K562 (cell line): ENCODE data around the gene MC4R. TPM values are rescaled to one million over a fixed set of nuclear protein-coding genes. Genes with fewer than 3 reads are reported as not detected.

Experiments used
- ATAC-seq: fragments of 200-7000 bp; cut with Tn5 transposase; 3 replicates; pipeline ENCODE4 v1.9.1; 2020; ENCODE audit warnings: moderate library complexity
- BruUV-seq: library from RNA; stranded (reverse); fragments of 400-500 nt; replicated peaks from 2 replicates; lab custom pipeline; 2021; lab: Mats Ljungman, UMichigan
- CTCF ChIA-PET: fragments of 300-600 bp; formaldehyde crosslinking; extraction: SDS; loops from one replicate; lab custom pipeline; 2021; ENCODE audit warnings: low intra/inter-chr PET ratio; lab: Yijun Ruan, JAX
- POLR2A ChIA-PET: fragments of 300-600, 350-650 bp; sonication (Branson Sonifier 250); formaldehyde crosslinking; extraction: SDS; loops from one replicate; lab custom pipeline; 2021; ENCODE audit warnings: antibody characterized with exemption, inconsistent platforms; lab: Yijun Ruan, JAX
- DNase-seq, 4 experiments: peaks; one replicate each; pipeline versions ENCODE4 v3.0.0 to v3.0.0-alpha.2; 2011 to 2018; ENCODE audit warnings: low spot score in 3 of 4, mixed read lengths in 3 of 4; ENCODE audit errors: extremely low read depth in 1 of 4
- FAIRE-seq: peaks from 2 replicates; lab custom pipeline; 2011; peaks lifted over from hg19 to GRCh38; lab: Jason Lieb, UNC
- H2AFZ ChIP-seq: 2 replicates; pipeline ENCODE4 v1.6.0; 2011; ENCODE audit warnings: low read depth, low read length, control low read depth, inconsistent platforms
- H3K27ac ChIP-seq: fragments of 200-600 bp; 3 replicates; pipeline ENCODE4 v1.8.0; 2011; ENCODE audit warnings: low read depth, mild to moderate bottlenecking, control low read depth, inconsistent platforms, low read length, moderate library complexity, mixed read lengths; ENCODE audit errors: extremely low read depth
- H3K27me3 ChIP-seq, 2 experiments: fragments of 300-600 bp in 1 of 2; 2 replicates in 1 of 2; 3 replicates in 1 of 2; pipeline versions ENCODE4 v1.6.0 to v1.8.0; 2011; ENCODE audit warnings: inconsistent platforms in 2 of 2, low read length in 2 of 2, mild to moderate bottlenecking in 1 of 2, mixed read lengths in 1 of 2, moderate library complexity in 1 of 2; ENCODE audit not compliant: control insufficient read depth in 2 of 2, insufficient read depth in 2 of 2
- H3K36me3 ChIP-seq: fragments of 300-600 bp; 3 replicates; pipeline ENCODE4 v1.8.0; 2011; ENCODE audit warnings: mild to moderate bottlenecking, low read length, inconsistent platforms; ENCODE audit not compliant: control insufficient read depth, insufficient read depth
- H3K4me1 ChIP-seq, 2 experiments: fragments of 200-600 bp in 1 of 2; replicated peaks in 1 of 2; 2 replicates in 1 of 2; 3 replicates in 1 of 2; pipeline versions ENCODE4 v1.5.1 to v1.8.0; 2011; ENCODE audit warnings: inconsistent platforms in 2 of 2, low read length in 2 of 2, mild to moderate bottlenecking in 1 of 2, mixed read lengths in 1 of 2, moderate library complexity in 1 of 2; ENCODE audit not compliant: control insufficient read depth in 2 of 2, insufficient read depth in 2 of 2
- H3K4me2 ChIP-seq: 2 replicates; pipeline ENCODE4 v1.6.1; 2011; ENCODE audit warnings: low read length, control low read depth, inconsistent platforms, mixed read lengths; ENCODE audit not compliant: insufficient read depth
- H3K4me3 ChIP-seq: fragments of 200-600 bp; sonication (generic), shearing (Covaris generic); 2 replicates; pipeline ENCODE4 v1.5.1; 2016; ENCODE audit warnings: control low read depth, inconsistent platforms
- H3K79me2 ChIP-seq: fragments of 200-600 bp; 3 replicates; pipeline ENCODE4 v1.8.0; 2011; ENCODE audit warnings: low read length, inconsistent platforms; ENCODE audit not compliant: control insufficient read depth, insufficient read depth
- H3K9ac ChIP-seq, 2 experiments: 2 replicates each; pipeline versions ENCODE4 v1.6.0 to v1.6.1; 2011; ENCODE audit warnings: low read depth in 2 of 2, low read length in 2 of 2, control low read depth in 1 of 2, inconsistent platforms in 1 of 2, mild to moderate bottlenecking in 1 of 2, mixed read lengths in 1 of 2; ENCODE audit not compliant: insufficient read depth in 1 of 2
- H3K9me1 ChIP-seq: one replicate; pipeline ENCODE4 v1.6.0; 2011; ENCODE audit warnings: inconsistent platforms, mild to moderate bottlenecking, low read length, moderate library complexity; ENCODE audit not compliant: control insufficient read depth, insufficient read depth
- H3K9me3 ChIP-seq: replicated peaks from 2 replicates; pipeline ENCODE4 v1.5.1; 2011; ENCODE audit warnings: low read depth, low read length, inconsistent platforms; ENCODE audit not compliant: control insufficient read depth, insufficient read depth
- H4K20me1 ChIP-seq: replicated peaks from 2 replicates; pipeline ENCODE4 v1.6.1; 2011; ENCODE audit warnings: low read length, inconsistent platforms, mixed read lengths; ENCODE audit not compliant: control insufficient read depth, insufficient read depth
- ARHGAP35 ChIP-seq: fragments of 450-650 bp; IDR thresholded peaks from 2 replicates; pipeline ENCODE4 v1.6.1; 2018; ENCODE audit not compliant: partially characterized antibody
- HMBOX1 ChIP-seq: sonication (generic); IDR thresholded peaks from 2 replicates; pipeline ENCODE4 v1.6.1; 2016
- ILK ChIP-seq: fragments of 450-650 bp; IDR thresholded peaks from 2 replicates; pipeline ENCODE4 v1.6.1; 2016; ENCODE audit warnings: missing genetic modification characterization, low read depth, mild to moderate bottlenecking, missing compliant biosample characterization, moderate library complexity, borderline replicate concordance
- SUPT5H ChIP-seq: fragments of 450-650 bp; IDR thresholded peaks from 2 replicates; pipeline ENCODE4 v1.6.1; 2016
- ZNF431 ChIP-seq: sonication (generic); formaldehyde crosslinking; IDR thresholded peaks from 2 replicates; pipeline ENCODE4 v1.8.0; 2022; ENCODE audit warnings: mild to moderate bottlenecking, missing genetic modification reagents
- ZNF445 ChIP-seq: fragments of 250-450 bp; sonication (Bioruptor Pico); IDR thresholded peaks from 2 replicates; pipeline ENCODE4 v1.4.0; 2020; ENCODE audit warnings: low read depth, mild to moderate bottlenecking, moderate library complexity
- WGBS: fragments of 100-300 bp; shearing (Covaris generic); methylation state at CpG from one replicate; pipeline ENCODE4 v1.1.6; 2016; ENCODE audit warnings: low coverage, mixed read lengths; ENCODE audit not compliant: insufficient coverage; ENCODE audit errors: missing lambda C conversion rate; 5-methylcytosine and 5-hydroxymethylcytosine counted together
- in situ Hi-C: fragments of 300-500 bp; cut with MboI; formaldehyde crosslinking; loops from 4 replicates; pipeline ENCODE4 v1.15.0; 2018; ENCODE audit warnings: inconsistent platforms, mixed read lengths
- intact Hi-C: fragments of 100-400 bp; cut with micrococcal nuclease; formaldehyde crosslinking; loops from 2 replicates; pipeline ENCODE4 v1.14.2; 2022
- polyA plus RNA-seq, 8 experiments: library from polyadenylated mRNA; depleted of rRNA in 4 of 8; stranded (reverse) in 5 of 8; unstranded in 3 of 8; fragments of >200 nt; fragmentation: Nextera tagmentation in 2 of 8; fragmentation: Illumina TruSeq in 1 of 8; extraction: Ambion mirVana in 2 of 8; extraction: Trizol in 1 of 8; gene quantifications; 2 replicates each; pipeline versions ENCODE4 v1.2.1 to v1.2.3, GENCODE V29; 2011 to 2014; ENCODE audit warnings: inconsistent platforms in 1 of 8, missing spikeins in 1 of 8
- total RNA-seq, 7 experiments: library from RNA; depleted of rRNA in 6 of 7; stranded (reverse); fragments of >200 nt in 6 of 7; fragmentation: Illumina TruSeq in 2 of 7; extraction: Trizol in 2 of 7; gene quantifications; 2 replicates each; pipeline versions ENCODE4 v1.2.1 to v1.2.3, GENCODE V29; 2011 to 2021; ENCODE audit warnings: low replicate concordance in 1 of 7

MC4R gene
- total and polyA plus RNA-seq, 9 of the 15 experiments (the other 6 are each of a cell fraction or from before 2014, with no cell fraction given): not detected

GRCh38 chr18:60372132-60372531 is 443 bp downstream of the MC4R start (continued):
- TF ChIP-seq HMBOX1: no peak
- TF ChIP-seq ARHGAP35: no peak
- no peak for TF ChIP-seq ZNF445 (CRISPR knock-in tag)
- no peak for TF ChIP-seq ILK (tag)
- no peak for TF ChIP-seq ZNF431 (CRISPR knock-in tag)

GRCh38 chr18:60358516-60358915 is 14.1 kb downstream of the MC4R start:
- Histone ChIP-seq H3K36me3 (no peaks in the 10 kb centered on the region), H3K27me3 (no peaks in the 10 kb centered on the region), H3K79me2 (no peaks in the 10 kb centered on the region), H3K27ac (no peak overlapping the region), H3K4me1 (no peaks in the 10 kb centered on the region), H3K9me1 (no peaks in the 10 kb centered on the region), H3K9ac (no peak overlapping the region), H3K4me3 (no peak overlapping the region), H3K4me2 (no peak overlapping the region), H3K9me3 (no peaks in the 10 kb centered on the region), H4K20me1 (no peaks in the 10 kb centered on the region), H2AFZ (no peak overlapping the region)
- WGBS: no CpG with 5 or more reads among the region's 1 CpG
- no peak for TF ChIP-seq SUPT5H
- DNase-seq (no peak), ATAC-seq (no peak), FAIRE-seq (no peak)
- BruUV-seq: no TSS peak
- intact Hi-C loops: no loop called here
- POLR2A ChIA-PET: no interaction called here
- in situ Hi-C loops: no loop called here
- CTCF ChIA-PET: no interaction called here
